H9 (cell line): Measurements from ENCODE around the gene GALNT2. TPM values are rescaled to one million over a fixed set of nuclear protein-coding genes. Genes with fewer than 3 reads are reported as not detected.

Source experiments
- DNase-seq: peaks from one replicate; pipeline ENCODE4 v3.0.0-alpha.2; 2017
- H2AFZ ChIP-seq: one replicate; pipeline ENCODE4 v1.6.1; 2013; ENCODE audit warnings: mild to moderate bottlenecking, low read length, control low read depth, moderate library complexity
- H2AK5ac ChIP-seq: 2 replicates; pipeline ENCODE4 v1.6.1; 2013; ENCODE audit warnings: low read length, control low read depth, mixed read lengths; ENCODE audit not compliant: insufficient read length
- H2BK120ac ChIP-seq: one replicate; pipeline ENCODE4 v1.6.1; 2013; ENCODE audit warnings: low read depth, mild to moderate bottlenecking, low read length, control low read depth, inconsistent platforms; ENCODE audit not compliant: poor library complexity, severe bottlenecking
- H2BK12ac ChIP-seq: 2 replicates; pipeline ENCODE4 v1.6.1; 2013; ENCODE audit warnings: low read length, control low read depth, mixed read lengths, low read depth; ENCODE audit not compliant: insufficient read length
- H2BK15ac ChIP-seq: 2 replicates; pipeline ENCODE4 v1.6.1; 2013; ENCODE audit warnings: low read depth, low read length, control low read depth
- H2BK20ac ChIP-seq: one replicate; pipeline ENCODE4 v1.6.1; 2013; ENCODE audit warnings: low read depth, mild to moderate bottlenecking, low read length, control low read depth, inconsistent platforms; ENCODE audit not compliant: poor library complexity, severe bottlenecking
- H2BK5ac ChIP-seq: 2 replicates; pipeline ENCODE4 v1.6.1; 2013; ENCODE audit warnings: low read length, control low read depth, mixed read lengths; ENCODE audit not compliant: insufficient read length
- H3K14ac ChIP-seq: 2 replicates; pipeline ENCODE4 v1.6.1; 2013; ENCODE audit warnings: low read length, control low read depth; ENCODE audit not compliant: insufficient read depth
- H3K18ac ChIP-seq: 2 replicates; pipeline ENCODE4 v1.6.1; 2013; ENCODE audit warnings: low read depth, mild to moderate bottlenecking, mixed read lengths, low read length, control low read depth; ENCODE audit not compliant: insufficient read length
- H3K23ac ChIP-seq: 2 replicates; pipeline ENCODE4 v1.6.1; 2013; ENCODE audit warnings: low read length, control low read depth, mixed read lengths, low read depth; ENCODE audit not compliant: insufficient read length
- H3K23me2 ChIP-seq: 2 replicates; pipeline ENCODE4 v1.6.1; 2013; ENCODE audit warnings: low read depth, mild to moderate bottlenecking, mixed read lengths, low read length, control low read depth; ENCODE audit not compliant: insufficient read length, poor library complexity, severe bottlenecking
- H3K27ac ChIP-seq: 2 replicates; pipeline ENCODE4 v1.5.1; 2013; ENCODE audit warnings: low read length, control low read depth, mixed read lengths, low read depth; ENCODE audit not compliant: insufficient read length
- H3K27me3 ChIP-seq: 2 replicates; pipeline ENCODE4 v1.6.1; 2013; ENCODE audit warnings: low read length, control low read depth, inconsistent platforms; ENCODE audit not compliant: insufficient read depth
- H3K4ac ChIP-seq: 2 replicates; pipeline ENCODE4 v1.6.1; 2013; ENCODE audit warnings: low read depth, mild to moderate bottlenecking, control low read depth, inconsistent platforms, low read length, moderate library complexity
- H3K4me1 ChIP-seq: 2 replicates; pipeline ENCODE4 v1.6.1; 2013; ENCODE audit warnings: low read length, control low read depth, inconsistent platforms; ENCODE audit not compliant: insufficient read depth
- H3K4me2 ChIP-seq: 2 replicates; pipeline ENCODE4 v1.6.1; 2013; ENCODE audit warnings: low read length, control low read depth, mixed read lengths; ENCODE audit not compliant: insufficient read length, insufficient read depth
- H3K56ac ChIP-seq: 2 replicates; pipeline ENCODE4 v1.6.1; 2013; ENCODE audit warnings: low read depth, mild to moderate bottlenecking, mixed read lengths, low read length, control low read depth; ENCODE audit not compliant: insufficient read length
- H3K79me1 ChIP-seq: 2 replicates; pipeline ENCODE4 v1.6.1; 2013; ENCODE audit warnings: low read depth, mild to moderate bottlenecking, moderate library complexity, low read length, control low read depth, inconsistent platforms; ENCODE audit not compliant: insufficient read depth, poor library complexity, severe bottlenecking
- H3K79me2 ChIP-seq: 2 replicates; pipeline ENCODE4 v1.6.1; 2013; ENCODE audit warnings: low read length, control low read depth, inconsistent platforms; ENCODE audit not compliant: insufficient read depth
- H3K9ac ChIP-seq: 2 replicates; pipeline ENCODE4 v1.6.1; 2013; ENCODE audit warnings: low read length, control low read depth, mixed read lengths; ENCODE audit not compliant: insufficient read length; ENCODE audit errors: extremely low read depth
- H3K9me3 ChIP-seq: one replicate; pipeline ENCODE4 v1.6.1; 2013; ENCODE audit warnings: low read depth, low read length, inconsistent platforms; ENCODE audit not compliant: control insufficient read depth
- H3T11ph ChIP-seq: one replicate; pipeline ENCODE4 v1.6.1; 2013; ENCODE audit warnings: mild to moderate bottlenecking, low read length, control low read depth, inconsistent platforms
- H4K20me1 ChIP-seq: one replicate; pipeline ENCODE4 v1.6.1; 2013; ENCODE audit not compliant: control insufficient read depth, insufficient read length, insufficient read depth
- H4K5ac ChIP-seq: 2 replicates; pipeline ENCODE4 v1.6.1; 2013; ENCODE audit warnings: low read depth, mild to moderate bottlenecking, mixed read lengths, low read length, control low read depth; ENCODE audit not compliant: insufficient read length
- H4K8ac ChIP-seq: replicated peaks from 2 replicates; pipeline ENCODE4 v1.6.1; 2013; ENCODE audit warnings: low read length, control low read depth, mixed read lengths, low read depth; ENCODE audit not compliant: insufficient read length
- H4K91ac ChIP-seq: 2 replicates; pipeline ENCODE4 v1.6.1; 2013; ENCODE audit warnings: low read depth, mild to moderate bottlenecking, moderate library complexity, mixed read lengths, low read length, control low read depth; ENCODE audit not compliant: insufficient read length
- H3K27ac Mint-ChIP-seq, 3 experiments: 2 replicates in 2 of 3; 3 replicates in 1 of 3; pipeline ENCODE4 v1.8.0; 2020 to 2021; ENCODE audit warnings: mixed read lengths in 3 of 3, mild to moderate bottlenecking in 1 of 3, moderate library complexity in 1 of 3
- H3K27me3 Mint-ChIP-seq: 2 replicates; pipeline ENCODE4 v1.8.0; 2021; ENCODE audit warnings: low read depth, mild to moderate bottlenecking, moderate library complexity, mixed read lengths
- H3K36me3 Mint-ChIP-seq, 3 experiments: 2 replicates in 2 of 3; 3 replicates in 1 of 3; pipeline ENCODE4 v1.8.0; 2020 to 2021; ENCODE audit warnings: low read depth in 3 of 3, mixed read lengths in 3 of 3; ENCODE audit not compliant: insufficient read depth in 1 of 3
- H3K4me1 Mint-ChIP-seq, 2 experiments: 2 replicates each; pipeline ENCODE4 v1.8.0; 2020; ENCODE audit warnings: mixed read lengths in 2 of 2
- H3K4me3 Mint-ChIP-seq, 2 experiments: 2 replicates in 1 of 2; 3 replicates in 1 of 2; pipeline ENCODE4 v1.8.0; 2020 to 2021; ENCODE audit warnings: mild to moderate bottlenecking in 2 of 2, mixed read lengths in 2 of 2, moderate library complexity in 1 of 2
- H3K9me3 Mint-ChIP-seq, 2 experiments: 2 replicates in 1 of 2; 3 replicates in 1 of 2; pipeline ENCODE4 v1.8.0; 2020; ENCODE audit warnings: mild to moderate bottlenecking in 2 of 2, mixed read lengths in 2 of 2, moderate library complexity in 1 of 2
- CTCF ChIP-seq: fragments of 200-600 bp; sonication (generic); conservative IDR thresholded peaks from 3 replicates; pipeline ENCODE4 v1.8.0; 2021; ENCODE audit warnings: antibody characterized with exemption, mild to moderate bottlenecking
- WGBS: extraction: QIAGEN DNeasy Blood & Tissue Kit; methylation state at CpG from one replicate; pipeline ENCODE4 v1.1.7; 2013; ENCODE audit warnings: missing lambda C conversion rate, low lambda C conversion rate, mixed read lengths; ENCODE audit not compliant: insufficient read length; ENCODE audit errors: extremely low coverage; 5-methylcytosine and 5-hydroxymethylcytosine counted together
- total RNA-seq: library from RNA; stranded (reverse); gene quantifications from 2 replicates; pipeline ENCODE4 v1.2.1, GENCODE V29; 2021

GALNT2 gene
- total RNA-seq, 1 experiment from 2014 or later, result 57.6 TPM

DNA sequence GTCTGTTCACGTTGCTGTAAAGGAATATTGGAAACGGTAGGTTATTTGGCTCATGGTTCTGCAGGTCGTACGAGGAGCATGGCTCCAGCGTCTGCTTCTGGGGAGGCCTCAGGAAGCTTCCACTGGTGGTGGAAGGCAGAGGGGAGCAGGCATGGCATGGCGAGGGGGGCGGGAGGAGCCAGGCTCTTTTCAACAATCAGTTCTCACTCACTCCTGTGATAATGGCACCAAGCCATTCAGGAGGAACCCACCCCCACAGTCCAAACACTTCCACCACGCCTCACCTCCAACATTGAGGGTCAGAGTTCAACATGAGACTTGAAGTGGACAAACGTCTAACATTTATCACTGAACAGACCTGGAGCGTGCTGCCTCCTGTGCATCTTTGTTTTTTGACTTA is 217.9 kb downstream of the GALNT2 start:
- no peak overlapping the region for H2BK5ac ChIP-seq
- H3K18ac ChIP-seq, result no peak overlapping the region
- H3K4ac ChIP-seq, result no peak overlapping the region
- Mint-ChIP-seq H3K36me3 (peaks cover 2 to 5% (median 3%) of the 10 kb centered on the region in 3 experiments; a peak in 5 of 7 replicates), H3K27ac (no peak overlapping the region), H3K27me3 (no peaks in the 10 kb centered on the region), H3K4me1 (peaks cover 12 to 15% of the 10 kb centered on the region in 2 experiments), H3K4me3 (no peak overlapping the region), H3K9me3 (no peaks in the 10 kb centered on the region)
- H3K27ac ChIP-seq, result no peak overlapping the region
- H3K27me3 ChIP-seq, result no peaks in the 10 kb centered on the region
- no peak overlapping the region for H3T11ph ChIP-seq
- H2BK12ac ChIP-seq, result no peak overlapping the region
- no peak overlapping the region for H2BK15ac ChIP-seq
- no peak for DNase-seq
- H3K9ac ChIP-seq, result no peak overlapping the region
- H3K56ac ChIP-seq, result no peak overlapping the region
- no peak overlapping the region for H4K91ac ChIP-seq
- no peaks in the 10 kb centered on the region for H3K9me3 ChIP-seq
- no peak overlapping the region for H2BK20ac ChIP-seq
- H3K23me2 ChIP-seq, result no peaks in the 10 kb centered on the region
- no peak overlapping the region for H3K4me2 ChIP-seq
- WGBS, result no CpG with 5 or more reads among the region's 10 CpGs
- H3K79me1 ChIP-seq, result no peaks in the 10 kb centered on the region
- no peak overlapping the region for H3K23ac ChIP-seq
- no peaks in the 10 kb centered on the region for H4K20me1 ChIP-seq
- no peak overlapping the region for H2AK5ac ChIP-seq
- no peaks in the 10 kb centered on the region for H3K4me1 ChIP-seq
- no peak for TF ChIP-seq CTCF
- H2BK120ac ChIP-seq, result no peak overlapping the region
- no peak overlapping the region for H2AFZ ChIP-seq
- H3K79me2 ChIP-seq, result no peaks in the 10 kb centered on the region
- no peak overlapping the region for H3K14ac ChIP-seq
- no peak overlapping the region for H4K5ac ChIP-seq
- H4K8ac ChIP-seq, result no peak overlapping the region
